HepG2 (cell line): ENCODE results near the gene AMBRA1. TPM values are rescaled to one million over a fixed set of nuclear protein-coding genes. Genes with fewer than 3 reads are reported as not detected.

Source experiments
- ATAC-seq: fragments of 200-7000 bp; cut with Tn5 transposase; 3 replicates; pipeline ENCODE4 v1.9.1; 2020; ENCODE audit warnings: mild to moderate bottlenecking, moderate library complexity
- BruUV-seq: library from RNA; stranded (reverse); fragments of 400-500 nt; replicated peaks from 2 replicates; lab custom pipeline; 2021; lab: Mats Ljungman, UMichigan
- CTCF ChIA-PET: fragments of 300-600 bp; formaldehyde crosslinking; extraction: SDS; loops from one replicate; lab custom pipeline; 2021; ENCODE audit warnings: low total read pairs, inconsistent platforms, low intra/inter-chr PET ratio; lab: Yijun Ruan, JAX
- POLR2A ChIA-PET: fragments of 350-600 bp; sonication (Branson Sonifier 250); formaldehyde crosslinking; loops from one replicate; lab custom pipeline; 2020; ENCODE audit warnings: antibody characterized with exemption, inconsistent platforms; lab: Yijun Ruan, JAX
- DNase-seq: peaks from one replicate; pipeline ENCODE4 v3.0.0-alpha.2; 2015; ENCODE audit warnings: low spot score
- FAIRE-seq: peaks from 3 replicates; lab custom pipeline; 2011; peaks lifted over from hg19 to GRCh38; lab: Jason Lieb, UNC
- H2AFZ ChIP-seq: one replicate; pipeline ENCODE4 v1.6.1; 2011; ENCODE audit warnings: low read length, inconsistent platforms
- H3K27ac ChIP-seq: fragments of 300-600 bp; 3 replicates; pipeline ENCODE4 v1.8.0; 2011; ENCODE audit warnings: mixed run types, mild to moderate bottlenecking, mixed read lengths, low read length, inconsistent platforms; ENCODE audit not compliant: insufficient read depth; ENCODE audit errors: extremely low read length
- H3K27me3 ChIP-seq, 2 experiments: fragments of 200-600 bp in 1 of 2; 2 replicates in 1 of 2; 3 replicates in 1 of 2; pipeline versions ENCODE4 v1.6.0 to v1.8.0; 2011; ENCODE audit warnings: low read length in 2 of 2, mild to moderate bottlenecking in 2 of 2, moderate library complexity in 2 of 2, inconsistent platforms in 1 of 2; ENCODE audit not compliant: insufficient read depth in 2 of 2, control insufficient read depth in 1 of 2
- H3K36me3 ChIP-seq, 2 experiments: fragments of 200-600 bp in 1 of 2; replicated peaks in 1 of 2; 2 replicates in 1 of 2; 3 replicates in 1 of 2; pipeline versions ENCODE4 v1.5.1 to v1.8.0; 2011; ENCODE audit warnings: low read length in 2 of 2, inconsistent platforms in 1 of 2; ENCODE audit not compliant: insufficient read depth in 2 of 2, control insufficient read depth in 1 of 2
- H3K4me1 ChIP-seq: 2 replicates; pipeline ENCODE4 v1.5.1; 2012; ENCODE audit warnings: low read length, inconsistent platforms; ENCODE audit not compliant: insufficient read depth
- H3K4me2 ChIP-seq: 2 replicates; pipeline ENCODE4 v1.6.0; 2011; ENCODE audit warnings: low read depth, low read length, inconsistent platforms
- H3K4me3 ChIP-seq, 3 experiments: fragments of 200-600 bp in 1 of 3; sonication (generic), shearing (Covaris generic) in 1 of 3; replicated peaks in 1 of 3; 2 replicates each; pipeline ENCODE4 v1.5.1; 2011 to 2016; ENCODE audit warnings: low read length in 3 of 3, inconsistent platforms in 2 of 3, low read depth in 2 of 3, mild to moderate bottlenecking in 2 of 3, control low read depth in 1 of 3, mixed read lengths in 1 of 3; ENCODE audit not compliant: insufficient read depth in 1 of 3
- H3K79me2 ChIP-seq: one replicate; pipeline ENCODE4 v1.6.1; 2011; ENCODE audit warnings: low read length, inconsistent platforms; ENCODE audit not compliant: insufficient read depth
- H3K9ac ChIP-seq: 2 replicates; pipeline ENCODE4 v1.6.0; 2011; ENCODE audit warnings: mild to moderate bottlenecking, low read depth, low read length, inconsistent platforms; ENCODE audit not compliant: insufficient read depth
- H3K9me3 ChIP-seq: 2 replicates; pipeline ENCODE4 v1.5.1; 2012; ENCODE audit warnings: mild to moderate bottlenecking, low read length
- H4K20me1 ChIP-seq: 2 replicates; pipeline ENCODE4 v1.6.0; 2011; ENCODE audit warnings: inconsistent platforms, mild to moderate bottlenecking, low read length, moderate library complexity; ENCODE audit not compliant: insufficient read depth
- ERF ChIP-seq: IDR thresholded peaks from 2 replicates; pipeline ENCODE4 v1.6.1; 2018; ENCODE audit warnings: missing biosample characterization, missing genetic modification reagents
- FOXO4 ChIP-seq: sonication (generic); formaldehyde crosslinking; conservative IDR thresholded peaks from 2 replicates; pipeline ENCODE4 v1.8.1; 2023; ENCODE audit warnings: missing genetic modification reagents
- GZF1 ChIP-seq: sonication (generic); formaldehyde crosslinking; IDR thresholded peaks from 2 replicates; pipeline ENCODE4 v1.5.1; 2020; ENCODE audit warnings: mild to moderate bottlenecking, missing genetic modification reagents
- HDAC1 ChIP-seq: sonication (generic); formaldehyde crosslinking; IDR thresholded peaks from 2 replicates; pipeline ENCODE4 v1.5.1; 2020; ENCODE audit warnings: mild to moderate bottlenecking, missing genetic modification reagents
- HDAC2 ChIP-seq: sonication (generic); formaldehyde crosslinking; IDR thresholded peaks from 2 replicates; pipeline ENCODE4 v1.4.0; 2020; ENCODE audit warnings: missing genetic modification reagents
- HMGA1 ChIP-seq: sonication (generic); formaldehyde crosslinking; conservative IDR thresholded peaks from 2 replicates; pipeline ENCODE4 v1.4.0; 2020; ENCODE audit warnings: missing genetic modification reagents
- NR2F1 ChIP-seq, 2 experiments: fragments of 450-650 bp in 1 of 2; formaldehyde crosslinking in 1 of 2; IDR thresholded peaks; 2 replicates each; pipeline versions ENCODE4 v1.5.0 to v1.6.1; 2016 to 2020; ENCODE audit warnings: mild to moderate bottlenecking in 1 of 2, missing compliant biosample characterization in 1 of 2, missing genetic modification reagents in 1 of 2, moderate library complexity in 1 of 2
- YEATS2 ChIP-seq: sonication (generic); formaldehyde crosslinking; IDR thresholded peaks from 2 replicates; pipeline ENCODE4 v1.4.0; 2020; ENCODE audit warnings: missing genetic modification reagents, borderline replicate concordance
- ZBTB46 ChIP-seq: sonication (generic); formaldehyde crosslinking; IDR thresholded peaks from 2 replicates; pipeline ENCODE4 v1.4.0; 2020; ENCODE audit warnings: mild to moderate bottlenecking, missing genetic modification reagents, borderline replicate concordance
- ZFP62 ChIP-seq: sonication (generic); formaldehyde crosslinking; IDR thresholded peaks from 2 replicates; pipeline ENCODE4 v1.4.0; 2020; ENCODE audit warnings: missing genetic modification reagents
- ZNF24 ChIP-seq: fragments of 450-650 bp; IDR thresholded peaks from 2 replicates; pipeline ENCODE4 v1.6.1; 2017; ENCODE audit warnings: antibody characterized with exemption, mild to moderate bottlenecking
- ZNF331 ChIP-seq: sonication (generic); formaldehyde crosslinking; IDR thresholded peaks from 2 replicates; pipeline ENCODE4 v1.4.0; 2020; ENCODE audit warnings: missing genetic modification reagents
- ZNF510 ChIP-seq: sonication (generic); formaldehyde crosslinking; IDR thresholded peaks from 2 replicates; pipeline ENCODE4 v1.4.0; 2020; ENCODE audit warnings: low read depth, mild to moderate bottlenecking, missing genetic modification reagents
- ZNF564 ChIP-seq: sonication (generic); formaldehyde crosslinking; IDR thresholded peaks from 2 replicates; pipeline ENCODE4 v1.8.1; 2023; ENCODE audit warnings: mild to moderate bottlenecking, missing genetic modification reagents
- ZNF766 ChIP-seq: sonication (generic); formaldehyde crosslinking; IDR thresholded peaks from 2 replicates; pipeline ENCODE4 v1.5.0; 2020; ENCODE audit warnings: missing genetic modification reagents, borderline replicate concordance
- ZNF83 ChIP-seq: sonication (generic); formaldehyde crosslinking; IDR thresholded peaks from 2 replicates; pipeline ENCODE4 v1.4.0; 2020; ENCODE audit warnings: missing genetic modification reagents, mild to moderate bottlenecking, borderline replicate concordance
- WGBS: methylation state at CpG from one replicate; pipeline ENCODE4 v1.1.6; 2017; ENCODE audit warnings: low lambda C conversion rate; 5-methylcytosine and 5-hydroxymethylcytosine counted together
- in situ Hi-C: cut with HindIII; loops from 2 replicates; pipeline ENCODE4 v1.10.0; 2017; ENCODE audit warnings: low pct_unique_long_range_greater_than_20kb; ENCODE audit not compliant: extremely low pct_ligation_motif_present
- intact Hi-C: fragments of 100-400 bp; cut with micrococcal nuclease; formaldehyde crosslinking; loops from one replicate; pipeline ENCODE4 v1.10.0; 2022; ENCODE audit not compliant: unreplicated experiment
- polyA plus RNA-seq, 8 experiments: library from polyadenylated mRNA; depleted of rRNA in 3 of 8; stranded (reverse) in 7 of 8; unstranded in 1 of 8; fragments of >200 nt; fragmentation: Illumina TruSeq in 4 of 8; extraction: Trizol in 4 of 8; gene quantifications; 2 replicates each; pipeline versions ENCODE4 v1.2.1 to v1.2.3, GENCODE V29; 2011 to 2016; ENCODE audit warnings: low read depth in 4 of 8, missing spikeins in 1 of 8, mixed read lengths in 1 of 8; ENCODE audit not compliant: insufficient read depth in 1 of 8
- total RNA-seq, 5 experiments: library from RNA; depleted of rRNA; stranded (reverse); fragments of >200 nt; fragmentation: Illumina TruSeq; extraction: Trizol; gene quantifications; 2 replicates each; pipeline ENCODE4 v1.2.3, GENCODE V29; 2016; ENCODE audit warnings: low read depth in 1 of 5

AMBRA1 gene
- total and polyA plus RNA-seq, 2 of the 13 experiments (the other 11 are each of a cell fraction or from before 2014, with no cell fraction given): 15.7 to 26.0 TPM

DNA sequence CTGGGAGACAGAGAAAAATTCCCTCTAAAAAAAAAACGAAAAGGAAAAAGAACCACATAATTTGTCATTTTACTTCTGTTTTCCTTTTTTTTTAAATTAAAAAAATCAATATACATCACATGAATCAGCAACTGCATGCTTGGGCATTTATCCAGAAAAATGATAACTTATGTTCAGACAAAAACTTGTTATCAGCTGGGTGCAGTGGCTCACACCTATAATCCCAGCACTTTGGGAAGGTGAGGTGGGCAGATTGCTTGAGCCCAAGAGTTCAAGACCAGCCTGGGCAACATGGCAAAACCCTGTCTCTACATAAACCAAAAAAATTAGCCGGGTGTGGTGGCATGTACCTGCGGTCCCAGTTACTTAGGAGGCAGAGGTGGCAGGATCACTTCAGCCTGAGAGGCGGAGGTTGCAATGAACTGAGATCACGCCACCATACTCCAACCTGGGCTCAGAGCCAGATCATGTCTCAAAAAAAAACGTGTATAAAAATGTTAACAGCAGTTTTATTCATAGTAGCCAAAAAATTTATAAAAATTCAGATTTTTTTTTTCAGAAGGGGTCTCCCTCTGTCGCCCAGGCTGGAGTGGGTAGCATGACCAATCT lies 28.5 kb downstream of the AMBRA1 start:
- H2AFZ ChIP-seq: no peak overlapping the region
- no peaks in the 10 kb centered on the region for H3K27me3 ChIP-seq
- peaks cover 95% of the 10 kb centered on the region for H3K79me2 ChIP-seq
- 95% methylated on average over 7 of the region's 7 CpGs for WGBS
- no peaks in the 10 kb centered on the region for H4K20me1 ChIP-seq
- no peak overlapping the region for H3K4me3 ChIP-seq
- POLR2A ChIA-PET: no interaction called here
- no peak overlapping the region for H3K4me2 ChIP-seq
- H3K4me1 ChIP-seq: peaks cover 63% of the 10 kb centered on the region
- in situ Hi-C loops (no loop called here), intact Hi-C loops (no loop called here)
- BruUV-seq: no TSS peak
- CTCF ChIA-PET: no interaction called here
- FAIRE-seq (no peak), DNase-seq (no peak), ATAC-seq (no peak)
- TF ChIP-seq ZNF510 (CRISPR knock-in tag): no peak
- TF ChIP-seq ZNF766 (CRISPR knock-in tag): no peak
- no peak for TF ChIP-seq HDAC1 (CRISPR knock-in tag)
- no peak for TF ChIP-seq ZBTB46 (CRISPR knock-in tag)
- no peak for TF ChIP-seq ZNF564 (CRISPR knock-in tag)
- no peak for TF ChIP-seq ERF (CRISPR knock-in tag)
- no peak overlapping the region for H3K9ac ChIP-seq
- H3K9me3 ChIP-seq: no peaks in the 10 kb centered on the region
- no peak overlapping the region for H3K27ac ChIP-seq
- no peaks in the 10 kb centered on the region; a peak in 3 of 5 replicates for H3K36me3 ChIP-seq

DNA sequence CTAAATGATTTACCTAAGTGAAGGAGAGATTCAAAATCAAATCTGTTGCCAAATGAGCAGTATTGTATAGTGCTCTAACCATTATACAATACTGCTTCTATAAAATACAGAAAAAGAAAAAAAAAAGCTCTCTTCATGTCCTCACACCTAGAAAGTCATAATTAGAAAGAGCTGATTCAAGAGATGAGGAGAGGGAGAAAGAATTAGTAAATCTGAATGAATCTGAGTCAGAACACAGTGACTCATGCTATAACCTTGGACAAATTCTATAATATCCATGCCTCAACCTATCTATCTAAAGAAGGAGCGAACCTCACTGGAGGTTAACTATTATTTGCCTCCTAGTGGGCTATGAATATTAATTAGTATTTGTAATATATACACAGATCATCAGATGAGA lies 29.4 kb downstream of the AMBRA1 start:
- BruUV-seq: no TSS peak
- DNase-seq (no peak), ATAC-seq (no peak), FAIRE-seq (no peak)
- in situ Hi-C loops (no loop called here), intact Hi-C loops (no loop called here)
- H3K4me3 ChIP-seq: no peak overlapping the region
- H2AFZ ChIP-seq: no peak overlapping the region
- H3K4me1 ChIP-seq: peaks cover 71% of the 10 kb centered on the region
- no peaks in the 10 kb centered on the region for H4K20me1 ChIP-seq
- H3K27ac ChIP-seq: no peak overlapping the region
- 89% methylated on average over 1 of the region's 1 CpG for WGBS
- H3K9me3 ChIP-seq: no peaks in the 10 kb centered on the region
- H3K9ac ChIP-seq: no peak overlapping the region
- H3K4me2 ChIP-seq: no peak overlapping the region
- CTCF ChIA-PET: no interaction called here
- peaks cover 96% of the 10 kb centered on the region for H3K79me2 ChIP-seq
- POLR2A ChIA-PET: no interaction called here
- no peaks in the 10 kb centered on the region; a peak in 3 of 5 replicates for H3K36me3 ChIP-seq
- H3K27me3 ChIP-seq: no peaks in the 10 kb centered on the region
- no peak for TF ChIP-seq ZNF83 (CRISPR knock-in tag)
- TF ChIP-seq ZFP62 (CRISPR knock-in tag): no peak
- no peak for TF ChIP-seq YEATS2 (CRISPR knock-in tag)
- TF ChIP-seq HMGA1 (CRISPR knock-in tag): no peak
- TF ChIP-seq ZNF331: no peak
- no peak for TF ChIP-seq FOXO4 (CRISPR knock-in tag)
- TF ChIP-seq ZNF24: no peak
- no peak for TF ChIP-seq NR2F1 (CRISPR knock-in tag; IDR thresholded peaks at IDR 0.05)
- TF ChIP-seq HDAC2 (CRISPR knock-in tag): no peak
- TF ChIP-seq GZF1 (CRISPR knock-in tag): no peak
